ENCODE data around the gene ZNF275.

DNA sequence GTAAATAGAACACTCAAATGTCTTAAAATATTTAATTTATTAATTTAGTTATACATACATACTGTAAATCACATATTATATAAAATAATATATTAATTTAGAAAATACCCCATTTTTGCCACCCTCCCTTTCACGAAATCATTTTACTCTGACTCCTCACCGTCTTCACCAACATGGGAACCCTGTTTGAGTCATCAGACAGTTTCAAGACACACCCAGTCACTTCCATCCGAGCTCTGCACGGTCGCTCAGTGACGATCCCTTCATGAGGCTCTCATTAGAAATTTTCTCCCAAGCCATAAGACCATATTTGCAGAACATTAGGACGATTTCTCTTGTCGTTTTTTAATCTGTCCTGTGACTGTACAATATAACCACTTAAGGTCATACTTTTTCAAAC lies 14.5 kb downstream of the ZNF275 start:
- TF ChIP-seq, protein P1, sequence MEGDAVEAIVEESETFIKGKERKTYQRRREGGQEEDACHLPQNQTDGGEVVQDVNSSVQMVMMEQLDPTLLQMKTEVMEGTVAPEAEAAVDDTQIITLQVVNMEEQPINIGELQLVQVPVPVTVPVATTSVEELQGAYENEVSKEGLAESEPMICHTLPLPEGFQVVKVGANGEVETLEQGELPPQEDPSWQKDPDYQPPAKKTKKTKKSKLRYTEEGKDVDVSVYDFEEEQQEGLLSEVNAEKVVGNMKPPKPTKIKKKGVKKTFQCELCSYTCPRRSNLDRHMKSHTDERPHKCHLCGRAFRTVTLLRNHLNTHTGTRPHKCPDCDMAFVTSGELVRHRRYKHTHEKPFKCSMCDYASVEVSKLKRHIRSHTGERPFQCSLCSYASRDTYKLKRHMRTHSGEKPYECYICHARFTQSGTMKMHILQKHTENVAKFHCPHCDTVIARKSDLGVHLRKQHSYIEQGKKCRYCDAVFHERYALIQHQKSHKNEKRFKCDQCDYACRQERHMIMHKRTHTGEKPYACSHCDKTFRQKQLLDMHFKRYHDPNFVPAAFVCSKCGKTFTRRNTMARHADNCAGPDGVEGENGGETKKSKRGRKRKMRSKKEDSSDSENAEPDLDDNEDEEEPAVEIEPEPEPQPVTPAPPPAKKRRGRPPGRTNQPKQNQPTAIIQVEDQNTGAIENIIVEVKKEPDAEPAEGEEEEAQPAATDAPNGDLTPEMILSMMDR (IDR thresholded peaks at IDR 0.05; ENCODE audit: insufficient read depth, low read depth, low read length): no peak
- TF ChIP-seq EZH2 (IDR thresholded peaks at IDR 0.05; ENCODE audit: insufficient read depth, low read length): no peak

Data from astrocyte (in vitro differentiated cells and primary cell).